B cell (primary cell): ENCODE measurements around the gene DESI2. TPM values are rescaled to one million over a fixed set of nuclear protein-coding genes. Genes with fewer than 3 reads are reported as not detected.

Experiments used
- ATAC-seq: fragments of 200-7000 bp; cut with Tn5 transposase; one replicate; pipeline ENCODE4 v1.10.0; 2021; ENCODE audit warnings: low read depth, mild to moderate bottlenecking, moderate number of reproducible peaks, moderate library complexity
- CTCF ChIA-PET: fragments of 350-600 bp; sonication (Branson Sonifier 250); formaldehyde crosslinking; loops from one replicate; lab custom pipeline; 2021; ENCODE audit warnings: antibody characterized with exemption, inconsistent platforms; lab: Charles Lee
- POLR2A ChIA-PET: fragments of 350-600 bp; sonication (Branson Sonifier 250); formaldehyde crosslinking; loops from one replicate; lab custom pipeline; 2021; ENCODE audit warnings: antibody characterized with exemption; lab: Charles Lee
- DNase-seq: peaks from one replicate; pipeline ENCODE4 v3.0.0; 2013
- H2AFZ ChIP-seq: 2 replicates; pipeline ENCODE4 v1.6.1; 2012; ENCODE audit warnings: mild to moderate bottlenecking, low read depth, low read length; ENCODE audit not compliant: insufficient read depth, poor library complexity, severe bottlenecking
- H3K27ac ChIP-seq, 2 donors: 1 replicate in 1 of 2; 2 replicates in 1 of 2; pipeline ENCODE4 v1.5.1; 2012 to 2013; ENCODE audit warnings: low read length in 2 of 2, mild to moderate bottlenecking in 2 of 2, moderate library complexity in 1 of 2
- H3K27me3 ChIP-seq, 4 experiments: fragments of 200-600 bp in 1 of 4; sonication (generic) in 1 of 4; replicated peaks in 1 of 4; 1 replicate in 2 of 4; 2 replicates in 2 of 4; pipeline versions ENCODE4 v1.6.1 to v1.7.0; 2013 to 2016; ENCODE audit warnings: low read length in 3 of 4, mild to moderate bottlenecking in 2 of 4, mixed read lengths in 1 of 4, moderate library complexity in 1 of 4; ENCODE audit not compliant: insufficient read depth in 4 of 4, control insufficient read depth in 3 of 4; ENCODE audit errors: control extremely low read depth in 1 of 4
- H3K36me3 ChIP-seq, 2 experiments: replicated peaks in 1 of 2; 1 replicate in 1 of 2; 2 replicates in 1 of 2; pipeline versions ENCODE4 v1.6.1 to v1.7.1; 2013; ENCODE audit warnings: low read length in 1 of 2; ENCODE audit not compliant: insufficient read depth in 2 of 2, control insufficient read depth in 1 of 2; ENCODE audit errors: control extremely low read depth in 1 of 2, extremely low read depth in 1 of 2
- H3K4me1 ChIP-seq, 2 donors: fragments of 200-600 bp in 1 of 2; sonication (generic) in 1 of 2; 1 replicate in 1 of 2; 2 replicates in 1 of 2; pipeline versions ENCODE4 v1.5.1 to v1.6.1; 2013 to 2017; ENCODE audit warnings: low read length in 2 of 2; ENCODE audit not compliant: control insufficient read depth in 2 of 2, insufficient read depth in 2 of 2
- H3K4me2 ChIP-seq: replicated peaks from 2 replicates; pipeline ENCODE3; 2012; ENCODE audit warnings: mild to moderate bottlenecking, low read depth, low read length; ENCODE audit not compliant: poor library complexity, severe bottlenecking
- H3K4me3 ChIP-seq, 5 experiments: fragments of 200-600 bp in 1 of 5; sonication (generic) in 1 of 5; 1 replicate in 3 of 5; 2 replicates in 2 of 5; pipeline versions ENCODE4 v1.5.1 to v1.7.0; 2011 to 2016; ENCODE audit warnings: low read length in 4 of 5, mild to moderate bottlenecking in 4 of 5, low read depth in 2 of 5, control low read depth in 1 of 5, moderate library complexity in 1 of 5; ENCODE audit not compliant: insufficient read depth in 1 of 5; ENCODE audit errors: control extremely low read depth in 1 of 5, extremely low read depth in 1 of 5
- H3K79me2 ChIP-seq: fragments of 200-600 bp; sonication (generic); one replicate; pipeline ENCODE4 v1.6.0; 2016; ENCODE audit warnings: low read length; ENCODE audit not compliant: control insufficient read depth, insufficient read depth
- H3K9ac ChIP-seq: fragments of 200-600 bp; sonication (generic); 2 replicates; pipeline ENCODE4 v1.6.1; 2017; ENCODE audit warnings: mild to moderate bottlenecking, low read length, moderate library complexity
- H3K9me3 ChIP-seq, 3 donors: one replicate each; pipeline versions ENCODE4 v1.6.1 to v1.7.1; 2013; ENCODE audit warnings: low read length in 2 of 3; ENCODE audit not compliant: control insufficient read depth in 2 of 3, insufficient read depth in 1 of 3; ENCODE audit errors: control extremely low read depth in 1 of 3
- H4K20me1 ChIP-seq: 2 replicates; pipeline ENCODE4 v1.6.0; 2012; ENCODE audit warnings: mild to moderate bottlenecking, low read length; ENCODE audit not compliant: insufficient read depth, control insufficient read depth, poor library complexity, severe bottlenecking
- H3K27ac Mint-ChIP-seq: one replicate; pipeline ENCODE4 v1.8.0; 2021; ENCODE audit warnings: mixed read lengths
- H3K27me3 Mint-ChIP-seq: one replicate; pipeline ENCODE4 v1.8.0; 2021; ENCODE audit warnings: mixed read lengths
- H3K4me1 Mint-ChIP-seq: one replicate; pipeline ENCODE4 v1.8.0; 2021; ENCODE audit warnings: mixed read lengths
- H3K4me3 Mint-ChIP-seq: one replicate; pipeline ENCODE4 v1.8.0; 2021; ENCODE audit warnings: mixed read lengths
- H3K9me3 Mint-ChIP-seq: one replicate; pipeline ENCODE4 v1.8.0; 2022; ENCODE audit warnings: mixed read lengths; ENCODE audit not compliant: insufficient read depth
- EZH2 ChIP-seq: IDR thresholded peaks from 2 replicates; pipeline ENCODE4 v1.6.1; 2012; ENCODE audit warnings: borderline replicate concordance, low read depth, mild to moderate bottlenecking, moderate library complexity, low read length; ENCODE audit not compliant: insufficient read depth, poor library complexity, severe bottlenecking
- WGBS: methylation state at CpG from one replicate; pipeline ENCODE4 v1.1.5; 2013; ENCODE audit warnings: missing lambda C conversion rate; ENCODE audit not compliant: insufficient coverage; 5-methylcytosine and 5-hydroxymethylcytosine counted together
- intact Hi-C: fragments of 100-400 bp; cut with micrococcal nuclease; formaldehyde crosslinking; loops from one replicate; pipeline ENCODE4 v1.10.0; 2022
- polyA plus RNA-seq: library from polyadenylated mRNA; depleted of rRNA; stranded (reverse); fragments of >200 nt; gene quantifications from 2 replicates; pipeline ENCODE4 v1.2.3, GENCODE V29; 2012
- total RNA-seq, 2 donors: library from RNA; stranded (reverse); fragments of 120-200 nt in 1 of 2; gene quantifications; 1 replicate in 1 of 2; 2 replicates in 1 of 2; pipeline versions ENCODE4 v1.2.3 to v1.2.4, GENCODE V29; 2013 to 2022
- TF ChIP-seq, protein P1 (sequence below): fragments of 200-600 bp; IDR thresholded peaks from one replicate; pipeline ENCODE4 v1.8.0; 2022; ENCODE audit warnings: antibody characterized with exemption, mild to moderate bottlenecking

DESI2 gene
- total and polyA plus RNA-seq, 2 donors (not counting 1 experiment from before 2014, with no cell fraction given): 9.3 to 25.2 TPM

DNA sequence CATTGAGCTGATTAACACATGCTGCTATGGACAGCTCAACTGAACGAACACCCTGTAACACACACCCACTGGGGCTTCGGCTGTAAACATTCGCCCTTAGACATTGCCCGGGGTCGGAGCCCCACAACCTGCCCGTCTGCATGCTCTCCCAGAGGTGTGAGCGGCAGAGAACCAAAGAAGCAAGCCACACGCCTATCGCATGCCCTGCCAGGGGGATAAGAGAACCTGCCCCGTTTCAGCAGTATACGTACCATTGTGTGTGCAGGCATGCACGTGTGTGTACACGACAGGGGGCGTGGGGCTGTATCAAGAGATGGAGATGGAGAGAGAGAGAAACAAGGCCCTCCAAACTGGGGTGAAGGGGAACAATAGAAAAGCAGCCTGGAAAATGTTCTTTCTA, 9.9 kb upstream of the DESI2 start:
- Histone ChIP-seq H3K4me1 (no peaks in the 10 kb centered on the region), H3K4me3 (no peak overlapping the region), H3K27me3 (peaks cover 0 to 3% (median 0%) of the 10 kb centered on the region in 4 experiments), H3K27ac (no peak overlapping the region), H3K9me3 (no peaks in the 10 kb centered on the region), H3K9ac (no peak overlapping the region), H3K79me2 (no peaks in the 10 kb centered on the region), H3K36me3 (no peaks in the 10 kb centered on the region), H2AFZ (no peak overlapping the region), H3K4me2 (no peak overlapping the region), H4K20me1 (no peaks in the 10 kb centered on the region)
- no peaks in the 10 kb centered on the region for H3K9me3 Mint-ChIP-seq
- H3K27ac Mint-ChIP-seq: no peak overlapping the region
- H3K4me3 Mint-ChIP-seq: no peak overlapping the region
- CTCF ChIA-PET: no interaction called here
- H3K27me3 Mint-ChIP-seq: peaks cover 30% of the 10 kb centered on the region
- TF ChIP-seq EZH2: no peak
- TF ChIP-seq, protein P1, sequence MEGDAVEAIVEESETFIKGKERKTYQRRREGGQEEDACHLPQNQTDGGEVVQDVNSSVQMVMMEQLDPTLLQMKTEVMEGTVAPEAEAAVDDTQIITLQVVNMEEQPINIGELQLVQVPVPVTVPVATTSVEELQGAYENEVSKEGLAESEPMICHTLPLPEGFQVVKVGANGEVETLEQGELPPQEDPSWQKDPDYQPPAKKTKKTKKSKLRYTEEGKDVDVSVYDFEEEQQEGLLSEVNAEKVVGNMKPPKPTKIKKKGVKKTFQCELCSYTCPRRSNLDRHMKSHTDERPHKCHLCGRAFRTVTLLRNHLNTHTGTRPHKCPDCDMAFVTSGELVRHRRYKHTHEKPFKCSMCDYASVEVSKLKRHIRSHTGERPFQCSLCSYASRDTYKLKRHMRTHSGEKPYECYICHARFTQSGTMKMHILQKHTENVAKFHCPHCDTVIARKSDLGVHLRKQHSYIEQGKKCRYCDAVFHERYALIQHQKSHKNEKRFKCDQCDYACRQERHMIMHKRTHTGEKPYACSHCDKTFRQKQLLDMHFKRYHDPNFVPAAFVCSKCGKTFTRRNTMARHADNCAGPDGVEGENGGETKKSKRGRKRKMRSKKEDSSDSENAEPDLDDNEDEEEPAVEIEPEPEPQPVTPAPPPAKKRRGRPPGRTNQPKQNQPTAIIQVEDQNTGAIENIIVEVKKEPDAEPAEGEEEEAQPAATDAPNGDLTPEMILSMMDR: no peak
- POLR2A ChIA-PET: no interaction called here
- no peak for DNase-seq
- H3K4me1 Mint-ChIP-seq: no peaks in the 10 kb centered on the region
- ATAC-seq: no peak
- 96% methylated on average over 14 of the region's 14 CpGs for WGBS
- intact Hi-C loops: no loop called here

DNA sequence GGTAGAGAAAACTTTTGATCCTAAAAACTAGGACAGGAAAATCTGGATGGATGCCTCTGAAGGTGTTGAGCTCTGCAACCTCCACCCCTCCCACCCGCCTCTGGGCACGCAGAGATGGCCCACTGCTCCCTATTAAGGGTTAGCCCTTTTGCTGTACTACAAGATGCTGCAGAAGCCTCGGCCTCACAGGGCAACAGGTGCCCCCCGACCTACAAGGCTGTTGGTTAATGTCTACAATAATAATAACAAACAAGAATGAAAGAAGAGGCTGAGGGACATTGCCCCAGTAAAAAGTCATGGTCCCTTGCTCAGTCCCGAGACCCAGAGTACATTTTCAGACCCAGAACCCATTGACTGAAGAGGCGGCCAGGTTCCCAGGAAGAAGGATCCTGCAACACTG, 7.5 kb upstream of the DESI2 start:
- Histone ChIP-seq H3K27ac (no peak overlapping the region), H3K4me2 (no peak overlapping the region), H3K27me3 (peaks cover 0 to 3% (median 0%) of the 10 kb centered on the region in 4 experiments), H2AFZ (no peak overlapping the region), H4K20me1 (no peaks in the 10 kb centered on the region), H3K4me3 (no peak overlapping the region), H3K36me3 (no peaks in the 10 kb centered on the region), H3K9me3 (no peaks in the 10 kb centered on the region), H3K79me2 (no peaks in the 10 kb centered on the region), H3K9ac (no peak overlapping the region), H3K4me1 (no peaks in the 10 kb centered on the region)
- Mint-ChIP-seq H3K4me3 (no peak overlapping the region), H3K27me3 (peaks cover 24% of the 10 kb centered on the region), H3K4me1 (no peaks in the 10 kb centered on the region), H3K9me3 (no peaks in the 10 kb centered on the region), H3K27ac (no peak overlapping the region)
- TF ChIP-seq, protein P1: no peak
- TF ChIP-seq EZH2: no peak
- CTCF ChIA-PET: interaction anchor here (1.4 kb wide), 1 partner anchor 44 kb away, joined by 3 read pairs; no protein-coding TSS in a partner anchor
- intact Hi-C loops: no loop called here
- DNase-seq: no peak
- no peak for ATAC-seq
- 100% methylated on average over 3 of the region's 6 CpGs for WGBS
- POLR2A ChIA-PET: no interaction called here
